Gastrocnemius medialis (tissue), 4 donors: ENCODE measurements around the gene IP6K3. TPM values are rescaled to one million over a fixed set of nuclear protein-coding genes. Genes with fewer than 3 reads are reported as not detected.
A peak's percentile ranks its signal among the peaks of the same experiment; 100 is the strongest.

Experiments
- ATAC-seq, 2 donors: fragments of 150-250 bp; one replicate each; pipeline ENCODE4 v1.9.1; 2016
- DNase-seq, 2 donors: peaks; one replicate each; pipeline ENCODE4 v3.0.0-alpha.2; 2019
- H3K27ac ChIP-seq, 4 donors: fragments of 200-600 bp; sonication (generic); 1 replicate in 1 of 4; 2 replicates in 3 of 4; pipeline ENCODE4 v1.5.1; 2016 to 2018; ENCODE audit warnings: mild to moderate bottlenecking in 2 of 4, moderate library complexity in 1 of 4
- H3K27me3 ChIP-seq, 3 donors: fragments of 200-600 bp; sonication (generic) in 2 of 3; 1 replicate in 1 of 3; 2 replicates in 2 of 3; pipeline versions ENCODE4 v1.5.1 to v1.6.0; 2016 to 2019; ENCODE audit warnings: mild to moderate bottlenecking in 1 of 3, moderate library complexity in 1 of 3
- H3K36me3 ChIP-seq, 2 donors: fragments of 200-600 bp; sonication (generic) in 1 of 2; one replicate each; pipeline ENCODE4 v1.5.1; 2017 to 2018
- H3K4me1 ChIP-seq, 2 donors: fragments of 200-600 bp; sonication (generic) in 1 of 2; one replicate each; pipeline ENCODE4 v1.5.1; 2016 to 2017; ENCODE audit warnings: mild to moderate bottlenecking in 2 of 2
- H3K4me3 ChIP-seq, 4 donors: fragments of 200-600 bp; sonication (generic) in 3 of 4; 1 replicate in 1 of 4; 2 replicates in 3 of 4; pipeline ENCODE4 v1.5.1; 2016 to 2019; ENCODE audit warnings: mild to moderate bottlenecking in 2 of 4
- H3K9me3 ChIP-seq, 3 donors: fragments of 200-600 bp; sonication (generic) in 2 of 3; 1 replicate in 1 of 3; 2 replicates in 2 of 3; pipeline ENCODE4 v1.5.1; 2016 to 2019
- POLR2A ChIP-seq, 2 donors: fragments of 450-650 bp; IDR thresholded peaks; one replicate each; pipeline ENCODE4 v1.6.1; 2017; ENCODE audit warnings: antibody characterized with exemption in 2 of 2, mild to moderate bottlenecking in 2 of 2, moderate library complexity in 2 of 2
- in situ Hi-C, 4 donors: fragments of 200-750 bp; cut with MboI; loops; one replicate each; pipeline versions ENCODE4 v1.15.0 to v1.8.0; 2017; ENCODE audit warnings: low sequenced_read_pairs in 4 of 4
- intact Hi-C: fragments of 100-400 bp; cut with DNase I; formaldehyde crosslinking; loops from one replicate; pipeline ENCODE4 v1.15.1; 2023; ENCODE audit warnings: low total_unique reads
- total RNA-seq, 4 donors: library from RNA; depleted of rRNA; stranded (reverse); fragments of >200 nt; gene quantifications; one replicate each; pipeline versions ENCODE4 v1.1.0 to v1.2.3, GENCODE V29; 2016
- TF ChIP-seq, protein P1 (sequence below), 5 experiments: fragments of 450-650 bp in 3 of 5; fragments of 200-600 bp in 2 of 5; sonication (generic) in 2 of 5; IDR thresholded peaks in 4 of 5; conservative IDR thresholded peaks in 1 of 5; 1 replicate in 4 of 5; 2 replicates in 1 of 5; pipeline ENCODE4 v1.5.1; 2016 to 2019; ENCODE audit warnings: antibody characterized with exemption in 5 of 5, mild to moderate bottlenecking in 3 of 5, moderate library complexity in 3 of 5

Gene IP6K3, protein sequence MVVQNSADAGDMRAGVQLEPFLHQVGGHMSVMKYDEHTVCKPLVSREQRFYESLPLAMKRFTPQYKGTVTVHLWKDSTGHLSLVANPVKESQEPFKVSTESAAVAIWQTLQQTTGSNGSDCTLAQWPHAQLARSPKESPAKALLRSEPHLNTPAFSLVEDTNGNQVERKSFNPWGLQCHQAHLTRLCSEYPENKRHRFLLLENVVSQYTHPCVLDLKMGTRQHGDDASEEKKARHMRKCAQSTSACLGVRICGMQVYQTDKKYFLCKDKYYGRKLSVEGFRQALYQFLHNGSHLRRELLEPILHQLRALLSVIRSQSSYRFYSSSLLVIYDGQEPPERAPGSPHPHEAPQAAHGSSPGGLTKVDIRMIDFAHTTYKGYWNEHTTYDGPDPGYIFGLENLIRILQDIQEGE
- 100 to 1,000 TPM; 287 to 570 (median 348) TPM for total RNA-seq

DNA sequence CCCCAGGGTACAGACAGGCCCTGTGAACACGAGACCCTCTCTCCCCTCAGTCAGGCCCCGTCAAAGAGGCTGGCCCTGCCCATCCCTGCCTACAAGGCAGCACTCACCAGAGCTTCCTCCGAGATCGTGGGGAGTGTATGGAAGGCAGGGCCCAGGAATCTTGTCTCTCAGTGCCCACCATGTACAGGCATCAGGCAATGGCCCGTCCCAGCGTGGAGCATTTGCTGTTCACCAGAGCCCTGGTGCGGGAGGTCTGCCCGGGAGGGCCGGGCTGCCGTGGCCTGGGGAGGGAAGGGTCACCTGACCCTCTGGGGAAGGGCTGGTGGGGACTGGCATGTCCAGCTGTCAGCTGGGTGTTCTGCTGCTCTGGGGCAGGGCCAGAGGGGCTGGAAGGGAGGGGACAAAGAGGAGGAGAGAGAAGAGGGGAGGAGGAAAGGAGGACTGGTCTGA lies at the start of gene IP6K3:
TSS of gene IP6K3 (minus strand) at position 255 of the 450 bp plus-strand sequence. CDS start 11,429 bp downstream, outside the sequence.
- H3K4me1 ChIP-seq = peaks cover 4 to 24% of the 10 kb centered on the region in 2 donors
- H3K27me3 ChIP-seq = no peaks in the 10 kb centered on the region
- ATAC-seq = peak; percentile 12 to 18
- DNase-seq = peak; percentile 93 to 98
- peaks cover 0 to 21% of the 10 kb centered on the region in 2 donors for H3K36me3 ChIP-seq
- in situ Hi-C loops (loop anchor here in 1 of 4 donors (25.0 kb wide), 1 partner anchor 541 kb away; no protein-coding TSS in a partner anchor), intact Hi-C loops (loop anchor here (1.0 to 10.0 kb wide), 3 partner anchors 14 to 1981 kb away; no protein-coding TSS in a partner anchor)
- peak within 1 kb of the TSS; percentile 98 to 100 (median 100) for H3K27ac ChIP-seq
- no peaks in the 10 kb centered on the region for H3K9me3 ChIP-seq
- H3K4me3 ChIP-seq = peak within 1 kb of the TSS; percentile 66 to 88 (median 79)
- TF ChIP-seq POLR2A (IDR thresholded peaks at IDR 0.05) = peak in 1 of 2 donors; percentile 96
- TF ChIP-seq, protein P1, sequence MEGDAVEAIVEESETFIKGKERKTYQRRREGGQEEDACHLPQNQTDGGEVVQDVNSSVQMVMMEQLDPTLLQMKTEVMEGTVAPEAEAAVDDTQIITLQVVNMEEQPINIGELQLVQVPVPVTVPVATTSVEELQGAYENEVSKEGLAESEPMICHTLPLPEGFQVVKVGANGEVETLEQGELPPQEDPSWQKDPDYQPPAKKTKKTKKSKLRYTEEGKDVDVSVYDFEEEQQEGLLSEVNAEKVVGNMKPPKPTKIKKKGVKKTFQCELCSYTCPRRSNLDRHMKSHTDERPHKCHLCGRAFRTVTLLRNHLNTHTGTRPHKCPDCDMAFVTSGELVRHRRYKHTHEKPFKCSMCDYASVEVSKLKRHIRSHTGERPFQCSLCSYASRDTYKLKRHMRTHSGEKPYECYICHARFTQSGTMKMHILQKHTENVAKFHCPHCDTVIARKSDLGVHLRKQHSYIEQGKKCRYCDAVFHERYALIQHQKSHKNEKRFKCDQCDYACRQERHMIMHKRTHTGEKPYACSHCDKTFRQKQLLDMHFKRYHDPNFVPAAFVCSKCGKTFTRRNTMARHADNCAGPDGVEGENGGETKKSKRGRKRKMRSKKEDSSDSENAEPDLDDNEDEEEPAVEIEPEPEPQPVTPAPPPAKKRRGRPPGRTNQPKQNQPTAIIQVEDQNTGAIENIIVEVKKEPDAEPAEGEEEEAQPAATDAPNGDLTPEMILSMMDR (IDR thresholded peaks at IDR 0.05 in 4 of 5, conservative IDR thresholded peaks at IDR 0.05 in 1 of 5) = no peak

DNA sequence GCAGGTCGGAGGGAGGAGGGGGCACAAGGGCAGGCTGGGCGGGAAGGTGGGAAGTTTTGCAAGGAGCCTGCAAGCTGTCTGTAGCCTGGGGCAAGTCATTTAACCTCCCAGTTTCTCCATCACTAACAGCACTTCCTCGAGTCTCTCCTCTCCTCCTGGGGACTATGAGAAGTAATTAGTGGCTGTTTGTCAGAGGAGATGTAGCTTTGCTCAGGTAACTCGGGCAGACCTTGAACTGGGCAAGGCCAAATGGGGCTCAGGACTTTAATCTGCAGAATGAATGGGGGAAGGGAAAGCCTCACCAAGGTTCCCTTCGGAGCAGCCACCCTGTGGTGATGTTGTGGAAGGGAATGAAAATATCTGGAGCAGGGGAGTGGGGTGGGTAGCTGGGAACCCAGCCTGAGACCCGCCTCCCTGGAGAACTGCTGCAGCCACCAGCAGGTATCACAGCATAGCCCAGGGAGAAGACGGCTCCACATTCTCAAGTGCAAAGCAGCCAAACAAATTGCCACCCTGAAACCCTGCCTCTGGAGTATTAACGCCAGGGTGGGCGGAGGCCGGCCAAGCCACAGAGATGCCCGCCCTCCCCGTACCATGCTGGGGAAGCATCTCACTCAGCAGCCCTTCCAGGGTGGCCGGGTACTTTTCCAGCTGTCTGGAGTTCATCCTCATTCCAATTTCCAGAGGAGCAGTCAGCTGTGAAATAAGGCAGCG lies 48.4 kb upstream of the IP6K3 start:
- Histone ChIP-seq H3K27ac (no peak overlapping the region), H3K4me3 (no peak overlapping the region), H3K27me3 (peaks cover 15 to 23% (median 23%) of the 10 kb centered on the region in 3 donors), H3K4me1 (no peaks in the 10 kb centered on the region), H3K36me3 (no peaks in the 10 kb centered on the region), H3K9me3 (no peaks in the 10 kb centered on the region)
- intact Hi-C loops (no loop called here), in situ Hi-C loops (no loop called here)
- no peak for TF ChIP-seq POLR2A (IDR thresholded peaks at IDR 0.05)
- TF ChIP-seq, protein P1 (IDR thresholded peaks at IDR 0.05 in 4 of 5, conservative IDR thresholded peaks at IDR 0.05 in 1 of 5) = no peak
- ATAC-seq (no peak), DNase-seq (no peak)

DNA sequence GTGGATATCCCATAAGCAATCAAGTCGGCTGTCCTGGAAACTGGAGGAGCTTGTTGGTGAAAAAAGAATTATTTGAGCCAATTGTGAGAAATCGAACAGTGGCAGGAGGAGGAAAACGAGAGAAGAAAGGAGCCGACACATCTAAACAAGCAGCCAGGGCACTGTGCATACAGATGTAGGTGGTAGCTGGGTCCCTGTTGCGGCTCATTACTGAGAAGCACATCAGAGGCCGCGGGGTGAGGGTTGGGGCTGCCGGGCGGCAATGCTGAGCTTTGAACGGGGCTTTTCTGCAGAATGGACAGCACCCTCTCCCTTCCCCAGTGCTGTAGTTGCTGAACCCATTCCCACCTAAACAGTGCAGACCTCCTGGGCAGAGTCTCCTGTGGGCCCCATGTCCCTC lies 46.3 kb upstream of the IP6K3 start:
- intact Hi-C loops (no loop called here), in situ Hi-C loops (no loop called here)
- ATAC-seq (no peak), DNase-seq (no peak)
- TF ChIP-seq, protein P1 (IDR thresholded peaks at IDR 0.05 in 4 of 5, conservative IDR thresholded peaks at IDR 0.05 in 1 of 5) = no peak
- no peak for TF ChIP-seq POLR2A (IDR thresholded peaks at IDR 0.05)
- peaks cover under 1 to 4% of the 10 kb centered on the region in 2 donors for H3K4me1 ChIP-seq
- no peak overlapping the region for H3K4me3 ChIP-seq
- no peaks in the 10 kb centered on the region for H3K36me3 ChIP-seq
- no peaks in the 10 kb centered on the region for H3K9me3 ChIP-seq
- H3K27me3 ChIP-seq = peaks cover 15 to 23% (median 23%) of the 10 kb centered on the region in 3 donors
- no peak overlapping the region for H3K27ac ChIP-seq

DNA sequence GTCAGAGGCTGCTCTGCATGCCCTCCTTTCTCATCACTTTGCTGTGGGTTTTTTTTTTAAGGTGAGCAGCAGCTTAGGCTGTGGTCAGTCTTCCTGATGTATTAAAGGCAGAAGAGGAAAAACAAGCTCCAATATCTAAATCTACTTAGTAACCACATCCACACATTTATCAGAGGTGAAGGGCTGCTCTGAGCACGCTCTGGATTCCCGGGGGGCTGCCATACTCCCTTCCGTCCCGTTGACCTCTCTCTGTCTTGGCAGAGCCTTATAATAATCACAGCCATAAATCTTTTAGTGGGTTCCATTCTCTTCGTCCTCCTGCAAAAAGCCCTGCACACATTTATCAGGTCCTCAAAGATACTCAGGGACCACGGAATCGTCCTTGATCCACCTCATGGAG lies 44.9 kb upstream of the IP6K3 start:
- H3K4me1 ChIP-seq = peaks cover 14 to 18% of the 10 kb centered on the region in 2 donors
- no peaks in the 10 kb centered on the region for H3K9me3 ChIP-seq
- ATAC-seq (no peak), DNase-seq (no peak)
- in situ Hi-C loops = no loop called here
- TF ChIP-seq POLR2A (IDR thresholded peaks at IDR 0.05) = no peak
- TF ChIP-seq, protein P1 (IDR thresholded peaks at IDR 0.05 in 4 of 5, conservative IDR thresholded peaks at IDR 0.05 in 1 of 5) = no peak
- intact Hi-C loops = no loop called here
- H3K27me3 ChIP-seq = peaks cover 14 to 23% (median 20%) of the 10 kb centered on the region in 3 donors
- H3K36me3 ChIP-seq = no peaks in the 10 kb centered on the region
- no peak overlapping the region for H3K4me3 ChIP-seq
- no peak overlapping the region for H3K27ac ChIP-seq
